T47D (cell line): ENCODE measurements around the gene CREG2.

Experiments
- DNase-seq, 2 experiments: peaks; one replicate each; pipeline versions ENCODE4 v3.0.0 to v3.0.0-alpha.2; 2011 to 2012; ENCODE audit warnings: low read depth in 1 of 2, low spot score in 1 of 2
- JUND ChIP-seq: IDR thresholded peaks from 2 replicates; pipeline ENCODE4 v1.6.1; 2012; ENCODE audit warnings: low read depth
- in situ Hi-C: cut with HindIII; loops from 2 replicates; pipeline ENCODE4 v1.10.0; 2016; ENCODE audit warnings: low sequenced_read_pairs, low pct_unique_long_range_greater_than_20kb

Gene CREG2

GRCh38 chr2:101300164-101300563 lies 87.1 kb downstream of the CREG2 start:
- TF ChIP-seq JUND: no peak
- in situ Hi-C loops: no loop called here
- DNase-seq: no peak

- no peak for DNase-seq
- TF ChIP-seq JUND: no peak
- in situ Hi-C loops: no loop called here
Measured at GRCh38 chr2:101299604-101300003, 87.7 kb downstream of the CREG2 start.

- no peak for TF ChIP-seq JUND
- DNase-seq: no peak
- in situ Hi-C loops: no loop called here
Measured at GRCh38 chr2:101297383-101297782, 89.9 kb downstream of the CREG2 start.

- no peak for TF ChIP-seq JUND
- in situ Hi-C loops: no loop called here
- no peak for DNase-seq
Measured at GRCh38 chr2:101296371-101296770, 90.9 kb downstream of the CREG2 start.

GRCh38 chr2:101295895-101296294 lies 91.4 kb downstream of the CREG2 start:
- no peak for TF ChIP-seq JUND
- no peak for DNase-seq
- in situ Hi-C loops: no loop called here
